ENCODE data around the gene NMRK2.

NMRK2 gene

DNA sequence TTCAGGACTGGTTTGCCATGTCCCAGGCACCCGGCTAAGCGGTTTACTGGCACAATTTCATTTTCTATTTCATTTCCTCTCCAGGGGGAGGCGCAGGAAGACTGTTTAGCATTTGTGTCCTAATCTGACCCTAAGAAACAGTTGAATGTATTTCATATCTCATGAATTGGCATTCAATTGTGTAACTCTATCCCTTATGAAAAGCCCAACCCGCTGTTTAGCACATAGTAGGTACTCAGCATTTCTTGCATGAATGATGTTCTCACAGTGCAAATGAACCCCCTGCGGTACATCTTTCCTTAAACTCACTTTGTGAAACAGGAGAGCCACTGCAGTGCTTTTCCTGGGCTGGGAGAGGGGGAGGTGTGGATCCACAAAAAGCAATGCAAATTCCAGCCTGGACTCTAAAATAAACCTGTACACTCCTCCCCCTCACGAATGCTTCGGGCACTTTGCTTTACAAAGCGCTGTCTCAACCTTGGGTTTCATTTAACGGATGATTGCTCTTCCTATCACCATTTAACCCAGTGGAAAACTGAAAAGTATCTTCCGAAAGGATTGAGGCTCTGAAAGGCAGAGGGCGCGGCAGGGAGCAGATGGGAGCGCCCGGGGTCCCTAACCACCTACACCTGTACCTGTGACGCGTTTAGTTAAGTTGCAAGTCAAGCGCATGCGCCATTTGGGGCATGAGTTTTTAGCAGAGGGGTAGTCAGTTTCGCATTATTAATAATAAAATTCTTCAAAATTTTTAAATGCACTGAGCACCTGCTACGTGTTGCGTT is 53.6 kb downstream of the NMRK2 start:
- TF ChIP-seq, protein P1, sequence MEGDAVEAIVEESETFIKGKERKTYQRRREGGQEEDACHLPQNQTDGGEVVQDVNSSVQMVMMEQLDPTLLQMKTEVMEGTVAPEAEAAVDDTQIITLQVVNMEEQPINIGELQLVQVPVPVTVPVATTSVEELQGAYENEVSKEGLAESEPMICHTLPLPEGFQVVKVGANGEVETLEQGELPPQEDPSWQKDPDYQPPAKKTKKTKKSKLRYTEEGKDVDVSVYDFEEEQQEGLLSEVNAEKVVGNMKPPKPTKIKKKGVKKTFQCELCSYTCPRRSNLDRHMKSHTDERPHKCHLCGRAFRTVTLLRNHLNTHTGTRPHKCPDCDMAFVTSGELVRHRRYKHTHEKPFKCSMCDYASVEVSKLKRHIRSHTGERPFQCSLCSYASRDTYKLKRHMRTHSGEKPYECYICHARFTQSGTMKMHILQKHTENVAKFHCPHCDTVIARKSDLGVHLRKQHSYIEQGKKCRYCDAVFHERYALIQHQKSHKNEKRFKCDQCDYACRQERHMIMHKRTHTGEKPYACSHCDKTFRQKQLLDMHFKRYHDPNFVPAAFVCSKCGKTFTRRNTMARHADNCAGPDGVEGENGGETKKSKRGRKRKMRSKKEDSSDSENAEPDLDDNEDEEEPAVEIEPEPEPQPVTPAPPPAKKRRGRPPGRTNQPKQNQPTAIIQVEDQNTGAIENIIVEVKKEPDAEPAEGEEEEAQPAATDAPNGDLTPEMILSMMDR (IDR thresholded peaks at IDR 0.05) = peak; percentile 39
- Mint-ChIP-seq H3K27ac (no peak overlapping the region), H3K27me3 (ENCODE audit: low read depth, poor library complexity) (peaks cover 27% of the 10 kb centered on the region), H3K36me3 (ENCODE audit: low read depth) (peaks cover 28% of the 10 kb centered on the region), H3K9me3 (peaks cover 6% of the 10 kb centered on the region), H3K4me3 (peak overlapping the region; percentile 99), H3K4me1 (peaks cover 48% of the 10 kb centered on the region)
- DNase-seq = peak; percentile 40

DNA sequence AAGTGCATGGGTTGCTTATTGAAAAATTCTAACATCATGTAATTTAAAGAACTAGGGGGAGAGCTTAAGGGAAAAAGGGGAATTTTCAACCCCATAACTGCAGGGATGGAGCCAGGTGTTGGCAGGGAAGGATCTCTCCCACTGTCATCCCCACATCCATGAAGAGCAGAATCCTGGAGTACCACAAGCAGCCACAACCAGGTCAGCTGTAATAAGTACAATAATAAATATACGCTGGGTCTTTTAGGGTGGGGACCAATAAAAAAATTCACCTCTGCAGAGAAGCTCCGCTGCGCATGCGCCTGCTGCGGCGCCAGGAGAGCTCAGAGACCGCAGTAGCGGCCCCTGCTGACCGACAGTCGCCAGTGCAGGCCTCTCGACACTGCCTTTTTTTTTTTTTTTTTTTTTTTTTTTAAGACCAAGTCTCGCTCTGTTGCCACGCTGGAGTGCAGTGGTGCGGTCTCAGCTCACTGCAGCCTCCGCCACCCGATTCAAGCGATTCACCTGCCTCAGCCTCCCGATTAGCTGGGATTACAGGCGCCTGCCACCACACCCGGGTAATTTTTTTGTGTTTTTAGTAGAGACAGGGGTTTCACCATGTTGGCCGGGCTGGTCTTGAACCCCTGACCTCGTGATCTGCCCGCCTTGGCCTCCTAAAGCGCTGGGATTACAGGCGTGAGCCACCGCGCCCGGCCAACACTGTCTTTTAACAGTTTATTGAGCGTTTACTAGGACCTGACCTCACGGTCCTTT is 54.9 kb downstream of the NMRK2 start:
- peaks cover 6% of the 10 kb centered on the region for H3K9me3 Mint-ChIP-seq
- peaks cover 44% of the 10 kb centered on the region for H3K4me1 Mint-ChIP-seq
- peak; percentile 88 for DNase-seq
- TF ChIP-seq, protein P1 (IDR thresholded peaks at IDR 0.05) = peak; percentile 93
- H3K27me3 Mint-ChIP-seq (ENCODE audit: low read depth, poor library complexity) = peaks cover 32% of the 10 kb centered on the region
- H3K27ac Mint-ChIP-seq = no peak overlapping the region
- peak overlapping the region; percentile 64 for H3K4me3 Mint-ChIP-seq
- peaks cover 15% of the 10 kb centered on the region for H3K36me3 Mint-ChIP-seq (ENCODE audit: low read depth)

DNA sequence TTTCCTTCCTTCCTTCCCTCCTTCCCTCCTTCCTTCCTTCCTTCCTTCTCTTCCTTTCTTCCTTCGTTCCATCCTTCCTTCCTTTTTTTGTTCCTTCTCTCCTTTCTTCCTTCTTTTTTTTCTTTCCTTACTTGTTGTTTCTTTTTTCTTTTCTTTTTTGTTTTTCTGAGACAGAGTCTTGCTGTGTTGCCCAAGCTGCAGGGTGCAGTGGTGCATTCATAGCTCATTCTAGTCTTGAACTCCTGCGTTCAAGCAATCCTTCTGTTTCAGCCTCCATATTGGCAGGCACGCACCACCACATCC is 57.9 kb downstream of the NMRK2 start:
- TF ChIP-seq, protein P1 (IDR thresholded peaks at IDR 0.05) = no peak
- H3K4me1 Mint-ChIP-seq = peaks cover 21% of the 10 kb centered on the region
- H3K36me3 Mint-ChIP-seq (ENCODE audit: low read depth) = no peaks in the 10 kb centered on the region
- peaks cover 6% of the 10 kb centered on the region for H3K9me3 Mint-ChIP-seq
- no peak for DNase-seq
- peaks cover 35% of the 10 kb centered on the region for H3K27me3 Mint-ChIP-seq (ENCODE audit: low read depth, poor library complexity)
- H3K27ac Mint-ChIP-seq = no peak overlapping the region
- peak overlapping the region; percentile 49 for H3K4me3 Mint-ChIP-seq

Measured in nephron progenitor cell (in vitro differentiated cells).